NOMO-1 treated with dmso at 0.1 percent for 144 hours (cell line): ENCODE measurements around the gene OTOGL.
"Not testable (repeated sequence)": the region's sequence is repeated elsewhere in the genome, so short reads cannot be mapped to it uniquely, and the experiment has no call there.

Experiments used
- DNase-seq: peaks from one replicate; lab custom pipeline; 2025; ENCODE audit not compliant: unreplicated experiment; lab: John Stamatoyannopoulos, UW

Gene OTOGL

GRCh38 chr12:80184926-80185325, 85.6 kb downstream of the OTOGL start:
- no peak for DNase-seq

DNA sequence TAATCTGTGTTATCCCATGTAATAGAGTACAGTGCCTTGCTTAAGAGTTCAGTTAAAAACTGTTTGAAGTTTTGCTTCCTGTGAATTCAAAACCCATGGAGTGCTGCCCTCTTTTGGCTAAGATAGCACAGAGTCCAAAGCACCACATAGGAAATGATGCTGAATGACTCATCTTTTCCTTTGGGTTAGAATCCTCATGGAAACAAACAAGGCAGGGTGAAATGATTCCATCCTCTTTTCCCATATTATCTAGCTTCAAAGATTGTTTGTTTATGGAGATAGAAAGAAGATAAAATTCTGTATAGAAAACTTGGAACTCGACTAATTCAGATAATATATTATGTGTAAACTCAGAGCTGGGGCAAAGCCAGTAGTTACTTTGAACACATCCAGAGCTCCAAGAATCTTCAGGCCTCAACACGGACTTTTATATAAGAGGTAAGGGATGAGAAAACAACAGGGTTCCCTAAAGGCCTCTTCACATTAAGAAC, 87.4 kb downstream of the OTOGL start:
- no peak for DNase-seq

GRCh38 chr12:80187660-80188090, 88.3 kb downstream of the OTOGL start:
- DNase-seq, result no peak

DNA sequence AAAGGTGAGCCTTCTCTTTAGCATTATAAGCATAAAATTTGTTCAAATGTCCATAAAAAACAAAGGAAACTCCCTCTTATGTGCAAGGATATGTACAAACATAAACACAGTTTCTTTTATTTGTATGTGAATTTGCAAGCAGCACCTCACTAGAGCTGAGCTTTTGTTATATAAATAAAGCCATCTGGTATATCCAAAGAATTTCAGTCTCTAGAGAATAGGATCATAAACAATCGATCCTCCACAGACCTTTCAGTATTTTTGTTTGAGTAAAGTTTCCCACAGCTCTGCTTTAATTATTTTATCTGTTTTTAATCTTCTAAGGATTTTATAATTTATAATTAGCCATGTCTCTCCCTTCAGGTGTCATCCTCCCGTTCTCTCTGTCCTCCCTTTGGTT, 89.2 kb downstream of the OTOGL start:
- DNase-seq, result no peak

- DNase-seq, result no peak
Measured at GRCh38 chr12:80189241-80189640, 89.9 kb downstream of the OTOGL start.

DNA sequence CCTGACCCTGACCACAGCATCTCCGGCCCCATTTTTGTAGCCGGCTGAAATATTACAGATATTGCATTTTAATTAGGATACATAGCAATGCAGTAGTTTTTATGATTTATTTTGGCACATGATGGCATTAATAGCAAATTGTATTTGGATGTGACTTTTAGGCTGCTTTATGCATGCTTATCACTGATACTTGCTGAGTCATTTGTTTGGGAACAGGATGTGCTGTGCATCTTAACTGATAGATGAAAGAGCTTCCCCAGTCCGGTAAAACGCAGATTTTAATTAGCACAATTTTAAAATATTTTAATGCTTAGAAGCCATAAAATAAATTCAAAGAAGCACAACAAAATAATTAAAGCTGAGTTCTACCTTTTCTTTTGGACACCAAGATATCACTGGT, 90.7 kb downstream of the OTOGL start:
- no peak for DNase-seq

DNA sequence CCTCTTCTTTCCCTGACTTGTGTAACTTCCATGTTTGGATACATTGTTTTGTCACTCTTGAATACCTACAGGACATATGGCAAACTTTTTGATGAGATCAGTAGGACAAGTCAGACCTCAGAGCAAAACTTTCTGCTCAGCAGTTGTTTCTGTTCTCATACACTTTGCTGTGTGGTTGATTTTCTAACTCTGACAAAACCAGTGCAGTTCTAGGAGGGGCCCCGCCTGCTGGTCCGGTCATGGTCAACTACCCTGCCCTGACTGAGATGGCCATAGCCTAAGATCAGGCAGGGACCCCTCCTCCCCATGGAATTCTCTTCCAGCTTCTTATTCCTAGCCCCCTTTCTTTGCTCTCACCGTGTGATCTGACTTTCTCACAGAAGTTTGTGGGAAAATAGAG, 92.8 kb downstream of the OTOGL start:
- DNase-seq, result no peak

DNA sequence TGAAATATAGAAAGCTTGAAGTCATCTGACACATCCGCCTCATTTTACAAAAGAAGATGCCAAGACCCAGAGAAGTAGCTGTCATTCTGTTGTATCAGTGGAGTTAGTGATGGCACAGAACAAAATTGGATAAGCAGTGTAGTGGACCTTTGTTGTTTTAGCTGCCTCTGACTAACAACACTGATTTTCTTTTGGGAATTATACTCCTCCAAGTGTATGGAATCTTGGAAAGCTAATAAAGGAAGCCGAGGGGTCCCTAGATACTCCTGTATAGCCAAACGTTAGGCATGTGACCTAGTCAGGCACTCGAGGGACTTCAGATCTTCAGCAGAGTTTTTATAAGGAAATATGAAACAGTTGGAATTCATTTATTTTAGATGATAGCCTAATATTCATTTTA, 94.5 kb downstream of the OTOGL start:
- DNase-seq, result no peak

GRCh38 chr12:80195074-80195726, 95.9 kb downstream of the OTOGL start:
- DNase-seq, result no peak

DNA sequence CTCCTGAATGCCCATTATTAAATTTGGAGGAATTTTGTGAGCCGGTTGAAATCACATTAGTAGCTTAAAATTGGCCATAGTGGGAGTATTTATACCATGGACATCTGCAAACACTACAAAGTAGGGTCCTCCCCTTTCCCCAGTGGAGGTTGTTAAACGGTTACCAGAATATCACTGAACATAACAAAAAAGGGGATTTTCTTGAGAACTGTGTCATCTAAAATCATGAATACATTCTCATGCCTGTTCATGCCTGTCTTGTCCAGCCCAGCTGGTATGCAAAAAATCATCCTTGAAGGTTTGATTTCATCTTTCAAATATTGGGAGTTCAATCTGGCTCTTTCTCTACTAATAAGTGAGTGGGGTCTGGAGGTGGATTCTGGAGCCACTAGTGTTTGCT, 96.4 kb downstream of the OTOGL start:
- no peak for DNase-seq

DNA sequence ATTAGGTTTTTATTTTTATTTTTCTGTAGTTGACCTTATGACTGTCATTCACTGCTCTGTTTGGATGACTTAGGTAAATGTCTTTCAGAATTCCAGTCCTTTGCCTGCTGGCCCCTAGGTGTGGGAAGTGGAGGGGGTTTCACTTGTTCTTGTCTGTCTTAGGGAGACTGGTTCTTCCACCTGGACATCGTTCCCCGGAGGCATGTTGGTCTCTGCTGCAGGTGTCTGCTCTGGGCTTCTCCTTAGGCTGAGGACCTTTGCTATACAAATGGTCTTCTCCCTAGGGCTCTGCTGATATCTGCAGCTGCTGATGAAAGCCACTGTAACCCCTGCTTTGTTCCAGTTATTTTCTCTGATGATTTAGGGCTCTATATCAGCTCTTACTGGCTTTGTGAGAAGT, 97.1 kb downstream of the OTOGL start:
- no peak for DNase-seq

DNA sequence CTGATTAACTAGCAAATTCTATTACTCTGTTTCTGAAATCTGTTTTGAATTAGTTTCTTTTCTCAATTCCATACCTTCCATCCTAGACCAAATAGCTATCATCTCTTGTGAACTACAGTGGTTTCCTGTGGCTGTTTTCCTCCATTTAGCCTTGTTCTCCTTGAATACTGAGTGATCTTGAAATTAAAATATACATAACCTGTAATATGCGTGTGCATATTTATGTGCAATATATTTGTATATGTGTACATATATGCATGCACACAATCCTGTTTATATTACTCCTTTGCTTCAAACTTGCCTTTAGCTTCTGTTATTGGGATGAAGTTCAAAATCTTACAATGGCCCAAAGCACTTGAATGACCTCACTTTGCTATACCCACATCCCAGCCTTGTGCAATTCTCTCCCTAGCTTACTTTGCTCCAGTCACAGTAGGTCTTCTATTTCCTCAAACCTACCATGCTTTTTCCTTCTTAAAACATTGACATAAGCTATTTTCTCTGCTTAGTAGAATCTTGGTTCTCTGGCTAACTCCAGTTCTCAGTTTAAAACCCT, 99.5 kb downstream of the OTOGL start:
- no peak for DNase-seq

GRCh38 chr12:80199931-80200330, 100.6 kb downstream of the OTOGL start:
- no peak for DNase-seq

GRCh38 chr12:80200414-80200813, 101.1 kb downstream of the OTOGL start:
- no peak for DNase-seq

DNA sequence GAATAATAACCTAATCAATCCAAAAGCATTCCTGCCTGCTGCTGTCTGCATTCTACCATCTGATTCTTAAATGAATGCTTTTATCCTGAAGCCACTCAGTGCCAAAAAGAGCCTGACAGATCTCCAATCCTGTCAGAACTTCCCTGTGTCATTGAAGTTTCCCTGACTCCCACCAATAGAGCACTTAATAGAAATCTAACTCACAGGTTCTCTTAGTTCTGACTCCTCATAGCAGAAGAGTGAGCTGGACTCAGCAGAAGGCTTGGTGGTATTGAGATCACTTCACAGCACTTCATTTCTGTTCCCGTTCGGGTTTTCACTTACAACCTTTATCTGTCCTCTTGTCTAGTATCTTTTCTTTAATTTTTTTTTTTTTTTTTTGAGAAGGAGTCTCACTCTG, 102.6 kb downstream of the OTOGL start:
- DNase-seq, result no peak

DNA sequence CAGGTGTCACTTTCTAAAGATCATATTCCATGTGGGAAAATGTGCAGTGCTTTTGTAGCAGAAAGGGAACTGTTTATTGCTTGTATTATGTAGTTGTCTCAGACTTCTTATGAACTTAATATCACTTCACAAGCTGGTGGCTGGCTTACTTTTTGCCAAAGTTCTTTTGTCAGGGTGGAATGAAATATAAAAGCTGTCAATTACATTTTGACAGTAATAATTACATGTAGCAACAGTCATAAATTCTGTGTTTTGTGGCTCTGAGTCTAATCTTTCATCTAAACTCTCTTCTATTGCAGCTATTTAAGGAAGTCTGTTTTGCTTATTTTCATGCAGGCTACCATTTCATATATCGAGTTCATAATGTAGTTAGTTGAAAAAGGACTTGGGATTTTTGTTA, 106.6 kb downstream of the OTOGL start:
- no peak for DNase-seq

DNA sequence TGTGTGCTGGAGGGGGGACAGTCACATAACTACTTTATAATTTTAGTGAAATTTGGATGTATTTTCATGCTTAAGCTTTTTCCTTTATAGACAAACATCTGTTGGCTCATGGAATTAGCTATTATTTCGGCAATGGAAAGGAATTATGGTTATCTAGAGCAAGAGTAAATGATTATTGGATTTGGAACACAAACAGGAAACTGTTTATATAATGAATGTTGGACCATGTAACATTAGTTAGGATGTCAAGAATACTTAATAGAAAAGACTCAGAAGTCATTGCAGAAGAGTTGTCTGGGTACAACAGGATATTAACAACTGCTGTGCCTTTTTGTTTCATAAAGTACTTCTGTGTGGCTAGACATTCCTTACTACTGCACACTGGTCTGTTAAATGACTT, 108.7 kb downstream of the OTOGL start:
- DNase-seq, result no peak

GRCh38 chr12:80211671-80212070, 112.3 kb downstream of the OTOGL start:
- no peak for DNase-seq

DNA sequence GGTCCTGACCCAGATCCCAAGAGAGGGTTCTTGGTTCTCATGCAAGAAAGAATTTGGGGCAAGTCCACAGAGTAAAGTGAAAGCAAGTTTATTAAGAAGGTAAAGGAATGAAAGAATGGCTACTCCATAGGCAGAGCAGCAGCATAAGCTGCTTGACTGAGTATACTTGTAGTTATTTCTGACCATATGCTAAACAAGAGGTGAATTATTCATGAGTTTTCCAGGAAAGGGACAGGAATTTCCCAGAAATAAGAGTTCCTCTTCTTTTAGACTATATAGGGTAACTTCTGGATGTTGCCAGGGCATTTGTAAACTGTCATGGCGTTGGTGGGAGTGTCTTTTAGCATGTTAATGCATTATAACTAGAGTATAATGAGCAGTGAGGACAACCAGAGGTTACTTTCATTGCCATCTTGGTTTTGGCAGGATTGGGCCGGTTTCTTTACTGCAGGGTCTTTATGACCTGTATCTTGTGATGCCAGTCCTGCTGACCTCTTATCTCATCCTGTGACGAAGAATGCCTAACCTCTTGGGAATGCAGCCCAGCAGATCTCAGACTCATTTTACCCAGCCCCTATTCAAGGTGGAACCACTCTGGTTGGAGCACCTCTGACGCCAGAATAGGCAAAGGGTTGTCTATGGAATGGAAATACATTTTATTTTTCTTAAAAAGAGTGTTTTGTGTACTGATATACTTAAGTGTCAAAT, 113.8 kb downstream of the OTOGL start:
- no peak for DNase-seq

DNA sequence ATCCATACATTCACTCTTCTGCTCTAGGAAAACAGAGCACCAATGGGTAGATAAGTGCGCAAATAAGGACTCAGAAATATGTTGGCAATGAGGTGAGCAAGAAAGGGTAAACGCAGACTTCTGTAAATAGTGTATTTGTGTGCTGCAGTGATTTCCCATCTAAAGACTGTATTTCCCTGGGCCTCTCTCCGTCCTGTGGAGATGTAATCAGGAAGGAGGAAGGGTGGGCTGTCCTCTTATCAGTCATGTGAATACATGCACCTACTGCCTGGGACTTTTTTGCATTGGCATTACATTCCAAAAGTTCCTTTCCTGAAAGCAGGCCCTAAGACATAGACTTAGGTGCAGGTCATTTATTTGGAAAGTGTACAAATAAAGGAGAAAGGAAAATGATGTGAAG, 114.5 kb downstream of the OTOGL start:
- no peak for DNase-seq

- no peak for DNase-seq
Measured at GRCh38 chr12:80217011-80217535, 117.7 kb downstream of the OTOGL start.

- not testable (repeated sequence) for DNase-seq
Measured at GRCh38 chr12:80218925-80219324, 119.6 kb downstream of the OTOGL start.
